Uterus (tissue), 2 donors: ENCODE results near the gene TMOD2.

ENCODE experiments used
- CTCF ChIP-seq, 4 experiments: fragments of 200-600 bp in 2 of 4; fragments of 450-650 bp in 2 of 4; sonication (generic) in 2 of 4; IDR thresholded peaks; one replicate each; pipeline ENCODE4 v1.5.1; 2016 to 2019; ENCODE audit warnings: antibody characterized with exemption in 4 of 4, mild to moderate bottlenecking in 2 of 4, moderate library complexity in 1 of 4
- POLR2A ChIP-seq, 2 donors: fragments of 450-650 bp; IDR thresholded peaks; one replicate each; pipeline ENCODE4 v1.6.1; 2016; ENCODE audit warnings: antibody characterized with exemption in 2 of 2, mild to moderate bottlenecking in 1 of 2, moderate library complexity in 1 of 2

DNA sequence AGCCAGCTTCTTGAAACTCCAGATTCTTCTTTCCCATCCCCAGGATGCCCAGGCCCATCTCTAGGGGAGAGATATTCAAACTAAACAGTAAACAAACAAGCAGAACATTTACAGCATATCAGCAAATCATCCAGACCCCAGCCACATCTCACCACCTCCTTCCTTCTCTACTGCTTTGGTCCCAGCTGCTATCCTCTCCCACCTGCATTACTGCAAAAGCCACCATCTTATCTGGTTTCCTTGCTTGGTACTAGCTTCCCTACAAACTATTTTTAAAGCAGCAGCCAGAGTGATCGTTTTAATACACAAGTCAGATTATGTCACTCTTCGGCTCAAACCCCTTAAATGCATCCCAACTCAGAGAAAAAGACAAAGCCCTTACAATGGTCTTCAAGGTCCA is 18.8 kb upstream of the TMOD2 start:
- TF ChIP-seq CTCF (IDR thresholded peaks at IDR 0.05): no peak
- no peak for TF ChIP-seq POLR2A (IDR thresholded peaks at IDR 0.05)
